ENCODE results near the gene ARID5B. TPM values are rescaled to one million over a fixed set of nuclear protein-coding genes. Genes with fewer than 3 reads are reported as not detected.

The ARID5B gene
- total and polyA plus RNA-seq, 2 of the 4 experiments (the other 2 are of a cell fraction) = 41.0 to 125 TPM

- ChIA-PET POLR2A (ENCODE audit: unreplicated experiment) (no interaction called here), CTCF (interaction anchor here (0.6 kb wide), 1 partner anchor 359 kb away, joined by 4 read pairs; no protein-coding TSS in a partner anchor)
- Histone ChIP-seq H3K18ac (ENCODE audit: low read depth, low read length) (peak overlapping the region; percentile 52; the same call in 1 of the 2 replicates), H3K4me2 (ENCODE audit: low read depth, low read length) (no peak overlapping the region), H3K56ac (ENCODE audit: extremely low read depth, insufficient read depth, low read length) (no peak overlapping the region), H2BK20ac (ENCODE audit: low read depth, low read length) (0 out of 2 replicates have a peak overlapping the region, but pooled peaks have one; percentile 69), H3K27ac (ENCODE audit: insufficient read depth, low read length) (no peak overlapping the region; the same call in 1 of the 2 replicates), H3K9me3 (ENCODE audit: control insufficient read depth, insufficient read depth, low read length) (no peaks in the 10 kb centered on the region), H3K4me3 (ENCODE audit: insufficient read depth, low read depth, low read length) (no peak overlapping the region), H3K27me3 (ENCODE audit: control insufficient read depth, insufficient read depth, low read length) (no peaks in the 10 kb centered on the region), H3K36me3 (ENCODE audit: control insufficient read depth, insufficient read depth, low read length) (no peaks in the 10 kb centered on the region), H3K9me1 (ENCODE audit: insufficient read depth, low read length) (no peaks in the 10 kb centered on the region), H3K4ac (ENCODE audit: low read depth, low read length) (peak overlapping the region; percentile 54; the same call in 1 of the 2 replicates), H4K91ac (ENCODE audit: insufficient read depth, low read depth, low read length) (peak overlapping the region; percentile 26; the same call in 1 of the 2 replicates), H3K14ac (replicated peaks; ENCODE audit: low read depth, low read length) (peak overlapping the region; percentile 74), H4K5ac (ENCODE audit: low read depth, low read length) (peak overlapping the region; percentile 72), H2BK15ac (ENCODE audit: low read depth, low read length) (peak overlapping the region; percentile 21; the same call in 1 of the 3 replicates), H4K8ac (ENCODE audit: low read depth in 2 of 2, low read length in 2 of 2) (peak overlapping the region in 1 of 2 experiments; percentile 12; a peak in 1 of 4 replicates), H2AFZ (replicated peaks; ENCODE audit: low read length, poor library complexity) (no peak overlapping the region), H2AK9ac (replicated peaks; ENCODE audit: low read depth, low read length, poor library complexity) (no peak overlapping the region), H3K9ac (ENCODE audit: low read depth, low read length) (no peak overlapping the region), H2AK5ac (ENCODE audit: low read depth, low read length) (no peak overlapping the region; the same call in 1 of the 2 replicates), H2BK5ac (ENCODE audit: low read depth, low read length, poor library complexity, severe bottlenecking) (no peak overlapping the region), H4K20me1 (ENCODE audit: insufficient read depth, low read length) (no peaks in the 10 kb centered on the region), H3K23ac (ENCODE audit: low read depth, low read length) (no peak overlapping the region), H3K4me1 (ENCODE audit: control insufficient read depth, insufficient read depth, low read length) (peaks cover 4% of the 10 kb centered on the region), H2BK120ac (ENCODE audit: low read depth, low read length) (no peak overlapping the region), H3K79me1 (ENCODE audit: low read depth in 1 of 2, low read length in 2 of 2) (no peaks in the 10 kb centered on the region)
- DNase-seq (no peak), ATAC-seq (ENCODE audit: low read depth) (peak; percentile 42; the same call in 1 of the 2 replicates)
- WGBS, 2 experiments (ENCODE audit: extremely low coverage in 2 of 2, insufficient read length in 1 of 2) = no CpG with 5 or more reads among the region's 1 CpG
- intact Hi-C loops (cut with micrococcal nuclease) (no loop called here), dilution Hi-C loops (cut with HindIII; ENCODE audit: low sequenced_read_pairs, unreplicated experiment) (no loop called here), in situ Hi-C loops (cut with MboI; ENCODE audit: low sequenced_read_pairs) (no loop called here)
- BruUV-seq (replicated peaks) = no TSS peak
- TF ChIP-seq POLR2A (IDR thresholded peaks at IDR 0.05; ENCODE audit: low read depth, low read length) = no peak
- no peak for TF ChIP-seq CEBPB (IDR thresholded peaks at IDR 0.05; ENCODE audit: low read depth, low read length)
- TF ChIP-seq RAD21 (IDR thresholded peaks at IDR 0.05; ENCODE audit: low read length) = no peak
- no peak for TF ChIP-seq RFX5 (IDR thresholded peaks at IDR 0.05; ENCODE audit: low read depth, low read length)
- TF ChIP-seq NFE2L2 (IDR thresholded peaks at IDR 0.05; ENCODE audit: low read depth, low read length) = no peak
- TF ChIP-seq CHD1 (IDR thresholded peaks at IDR 0.05; ENCODE audit: low read depth, low read length) = no peak
- TF ChIP-seq, protein P1, sequence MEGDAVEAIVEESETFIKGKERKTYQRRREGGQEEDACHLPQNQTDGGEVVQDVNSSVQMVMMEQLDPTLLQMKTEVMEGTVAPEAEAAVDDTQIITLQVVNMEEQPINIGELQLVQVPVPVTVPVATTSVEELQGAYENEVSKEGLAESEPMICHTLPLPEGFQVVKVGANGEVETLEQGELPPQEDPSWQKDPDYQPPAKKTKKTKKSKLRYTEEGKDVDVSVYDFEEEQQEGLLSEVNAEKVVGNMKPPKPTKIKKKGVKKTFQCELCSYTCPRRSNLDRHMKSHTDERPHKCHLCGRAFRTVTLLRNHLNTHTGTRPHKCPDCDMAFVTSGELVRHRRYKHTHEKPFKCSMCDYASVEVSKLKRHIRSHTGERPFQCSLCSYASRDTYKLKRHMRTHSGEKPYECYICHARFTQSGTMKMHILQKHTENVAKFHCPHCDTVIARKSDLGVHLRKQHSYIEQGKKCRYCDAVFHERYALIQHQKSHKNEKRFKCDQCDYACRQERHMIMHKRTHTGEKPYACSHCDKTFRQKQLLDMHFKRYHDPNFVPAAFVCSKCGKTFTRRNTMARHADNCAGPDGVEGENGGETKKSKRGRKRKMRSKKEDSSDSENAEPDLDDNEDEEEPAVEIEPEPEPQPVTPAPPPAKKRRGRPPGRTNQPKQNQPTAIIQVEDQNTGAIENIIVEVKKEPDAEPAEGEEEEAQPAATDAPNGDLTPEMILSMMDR (conservative IDR thresholded peaks at IDR 0.05; ENCODE audit: low read depth, low read length) = no peak
- TF ChIP-seq FOS (IDR thresholded peaks at IDR 0.05; ENCODE audit: low read depth, low read length) = no peak
- TF ChIP-seq SMC3 (IDR thresholded peaks at IDR 0.05; ENCODE audit: low read depth, low read length) = no peak
- TF ChIP-seq RCOR1 (IDR thresholded peaks at IDR 0.05; ENCODE audit: insufficient replicate concordance, low read length) = no peak
- TF ChIP-seq MAFK (IDR thresholded peaks at IDR 0.05; ENCODE audit: low read depth, low read length) = no peak
- TF ChIP-seq BHLHE40 (IDR thresholded peaks at IDR 0.05; ENCODE audit: low read depth, low read length) = no peak
- TF ChIP-seq USF2 (IDR thresholded peaks at IDR 0.05; ENCODE audit: low read depth, low read length) = no peak
- no peak for TF ChIP-seq MAZ (IDR thresholded peaks at IDR 0.05; ENCODE audit: borderline replicate concordance, low read depth, low read length)
- no peak for TF ChIP-seq ELK1 (IDR thresholded peaks at IDR 0.05; ENCODE audit: borderline replicate concordance, low read depth, low read length)
Observed at GRCh38 chr10:62109587-62110293, 208.2 kb downstream of the ARID5B start.
